GM12891 (cell line): ENCODE results near the gene ACTN2.

Experiments used
- POLR2A ChIP-seq: IDR thresholded peaks from 2 replicates; pipeline ENCODE4 v1.6.1; 2011; ENCODE audit warnings: low read depth, low read length, control low read depth
- POLR2AphosphoS5 ChIP-seq: IDR thresholded peaks from 2 replicates; pipeline ENCODE4 v1.6.1; 2011; ENCODE audit warnings: low read depth, low read length, control low read depth
- TAF1 ChIP-seq: IDR thresholded peaks from 2 replicates; pipeline ENCODE4 v1.6.1; 2011; ENCODE audit warnings: low read depth, low read length, control low read depth

DNA sequence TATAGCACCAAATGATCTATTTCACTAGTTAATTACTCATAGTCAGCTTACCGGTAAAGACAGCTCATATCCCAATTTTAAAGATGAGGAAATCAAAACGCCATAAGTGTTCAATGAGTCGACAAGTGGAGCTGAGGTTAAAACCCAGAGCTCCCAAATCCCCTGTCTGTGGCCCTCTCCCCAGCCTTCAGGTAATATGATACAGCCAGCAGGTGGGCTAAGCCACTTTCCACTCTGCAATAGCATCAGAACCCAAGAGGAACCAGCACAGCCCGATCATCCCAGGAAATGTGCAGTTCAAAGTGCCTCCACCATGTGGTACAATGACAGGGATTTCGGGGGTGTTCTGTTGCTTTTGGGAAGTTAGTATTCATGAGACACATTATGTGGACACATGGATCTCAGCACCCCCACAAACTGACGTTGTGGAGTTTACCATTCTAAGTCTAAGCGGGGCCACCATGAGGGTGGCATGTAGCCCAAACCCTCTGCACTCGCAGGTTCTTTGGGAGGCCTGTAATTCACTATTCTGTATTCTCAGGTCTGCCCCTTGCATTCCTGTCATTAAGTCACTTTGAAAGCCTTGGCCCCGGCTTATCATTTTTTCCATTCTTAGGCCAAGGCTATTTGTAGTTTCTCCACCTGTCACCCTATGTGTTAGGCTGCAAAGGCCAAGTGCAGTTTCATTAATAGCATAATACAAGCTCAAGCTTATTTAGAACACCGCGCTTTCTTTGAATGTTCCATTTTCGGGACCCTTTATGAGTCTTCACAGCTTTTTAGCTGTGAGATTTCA lies 26.3 kb upstream of the ACTN2 start:
- no peak for TF ChIP-seq POLR2A
- TF ChIP-seq TAF1: no peak
- no peak for TF ChIP-seq POLR2AphosphoS5
